D721Med (cell line): Measurements from ENCODE around the gene JMJD7.

Experiments used
- DNase-seq: peaks from one replicate; pipeline ENCODE4 v3.0.0; 2011; ENCODE audit warnings: low spot score; ENCODE audit not compliant: insufficient read length
- FAIRE-seq: peaks from 2 replicates; lab custom pipeline; 2011; peaks lifted over from hg19 to GRCh38; lab: Jason Lieb, UNC
- CTCF ChIP-seq: IDR thresholded peaks from 2 replicates; pipeline ENCODE4 v1.5.1; 2012; ENCODE audit warnings: mild to moderate bottlenecking, control low read depth; ENCODE audit not compliant: insufficient read depth; ENCODE audit errors: missing control alignments

JMJD7 gene

GRCh38 chr15:41854443-41854842 lies 26.6 kb downstream of the JMJD7 start:
- no peak for DNase-seq
- TF ChIP-seq CTCF: no peak
- FAIRE-seq: no peak

GRCh38 chr15:41855261-41855961 lies 27.5 kb downstream of the JMJD7 start:
- FAIRE-seq: no peak
- TF ChIP-seq CTCF: no peak
- DNase-seq: no peak

GRCh38 chr15:41856262-41856661 lies 28.4 kb downstream of the JMJD7 start:
- FAIRE-seq (no peak), DNase-seq (no peak)
- TF ChIP-seq CTCF: no peak

GRCh38 chr15:41856716-41857115 lies 28.8 kb downstream of the JMJD7 start:
- FAIRE-seq: no peak
- DNase-seq: no peak
- TF ChIP-seq CTCF: no peak

GRCh38 chr15:41857316-41857715 lies 29.4 kb downstream of the JMJD7 start:
- no peak for DNase-seq
- no peak for FAIRE-seq
- no peak for TF ChIP-seq CTCF

GRCh38 chr15:41858756-41859155 lies 30.9 kb downstream of the JMJD7 start:
- DNase-seq (no peak), FAIRE-seq (no peak)
- TF ChIP-seq CTCF: no peak

- DNase-seq: no peak
Observed at GRCh38 chr15:41860049-41860828, 32.3 kb downstream of the JMJD7 start.

More at GRCh38 chr15:41860049-41860828, 32.3 kb downstream of the JMJD7 start:
- FAIRE-seq: no peak
- no peak for TF ChIP-seq CTCF
